ENCODE measurements around the gene ANKRD30A. TPM values are rescaled to one million over a fixed set of nuclear protein-coding genes. Genes with fewer than 3 reads are reported as not detected.
"Not testable (repeated sequence)": the region's sequence is repeated elsewhere in the genome, so short reads cannot be mapped to it uniquely, and the experiment has no call there.

Gene ANKRD30A
- total RNA-seq (not detected), polyA plus RNA-seq (0.02 TPM)
- long read RNA-seq, donor 1: 0 reads
- long read RNA-seq, donor 2: 0 reads
- long read RNA-seq, donor 3: 0 reads
- long read RNA-seq, donor 4: 0 reads

GRCh38 chr10:37125191-37125732 is at the start of gene ANKRD30A:
TSS of gene ANKRD30A (plus strand) at chr10:37125598. CDS start at chr10:37125788, 190 bp downstream.
- Histone ChIP-seq H3K9me3 (ENCODE audit: control insufficient read depth, low read length) (no peaks in the 10 kb centered on the region), H3K27ac (ENCODE audit: low read length) (no peak within 1 kb of the TSS), H3K4me3 (ENCODE audit: low read length) (no peak within 1 kb of the TSS), H3K4me1 (ENCODE audit: control insufficient read depth, insufficient read depth, low read length) (no peaks in the 10 kb centered on the region), H3K27me3 (ENCODE audit: control insufficient read depth, insufficient read depth) (no peaks in the 10 kb centered on the region)
- DNase-seq (no peak), ATAC-seq (no peak)
- WGBS: 88% methylated on average over 39 of the region's 39 CpGs
- intact Hi-C loops (cut with DNase I): no loop called here

DNA sequence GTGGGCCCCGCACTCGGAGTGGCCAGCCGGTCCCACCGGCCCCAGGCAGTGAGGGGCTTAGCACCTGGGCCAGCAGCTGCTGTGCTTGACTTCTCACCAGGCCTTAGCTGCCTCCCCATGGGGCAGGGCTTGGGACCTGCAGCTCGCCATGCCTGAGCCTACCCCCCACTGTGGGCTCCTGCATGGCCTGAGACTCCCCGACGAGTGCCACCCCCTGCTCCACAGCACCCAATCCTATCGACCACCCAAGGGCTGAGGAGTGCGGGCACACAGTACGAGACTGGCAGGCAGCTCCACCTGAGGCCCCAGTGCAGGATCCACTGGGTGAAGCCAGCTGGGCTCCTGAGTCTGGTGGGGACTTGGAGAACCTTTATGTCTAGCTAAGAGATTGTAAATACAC is 49.3 kb upstream of the ANKRD30A start:
- H3K27ac ChIP-seq (ENCODE audit: low read length); ATAC-seq; DNase-seq; intact Hi-C loops (cut with DNase I); H3K4me3 ChIP-seq (ENCODE audit: low read length); H3K9me3 ChIP-seq (ENCODE audit: control insufficient read depth, low read length); H3K4me1 ChIP-seq (ENCODE audit: control insufficient read depth, insufficient read depth, low read length); H3K27me3 ChIP-seq (ENCODE audit: control insufficient read depth, insufficient read depth): not testable (repeated sequence)
- 86% methylated on average over 10 of the region's 10 CpGs for WGBS

DNA sequence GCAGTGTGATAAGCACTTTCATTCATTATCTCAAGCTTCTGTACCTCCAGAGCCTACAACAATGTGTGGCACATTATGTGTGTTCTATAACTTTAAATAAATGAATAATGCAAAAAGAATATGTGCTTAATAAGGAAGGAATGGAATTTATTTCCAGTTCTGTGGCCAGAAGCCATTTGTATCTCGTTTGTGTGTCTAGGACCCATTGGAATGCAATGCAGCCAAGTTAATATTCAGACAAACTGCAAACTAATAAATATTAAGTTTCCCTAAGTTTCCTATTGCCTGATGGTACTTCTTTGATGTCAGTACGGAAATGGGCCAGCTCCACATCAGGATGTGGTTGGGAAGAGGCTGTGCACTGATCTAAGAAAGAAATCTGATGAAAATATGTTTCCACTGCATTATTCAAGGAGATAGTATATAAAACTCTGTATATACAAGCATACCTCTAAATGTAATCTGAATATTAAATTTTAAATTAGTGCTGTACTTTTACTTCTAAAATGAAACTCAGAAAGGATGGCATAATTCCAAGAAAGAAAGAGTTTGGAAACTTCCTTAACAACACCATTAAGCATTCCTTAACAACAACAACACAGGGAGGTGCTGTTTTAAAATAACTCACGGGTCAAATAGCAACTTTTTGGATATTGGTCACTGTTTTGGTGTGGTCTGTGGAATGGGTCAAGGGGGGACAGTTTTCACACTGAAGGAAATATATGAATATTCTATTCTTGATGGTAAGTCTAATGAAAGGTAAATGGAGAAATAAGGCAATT is 29.4 kb upstream of the ANKRD30A start:
- intact Hi-C loops (cut with DNase I): no loop called here
- Histone ChIP-seq H3K27me3 (ENCODE audit: control insufficient read depth, insufficient read depth) (no peaks in the 10 kb centered on the region), H3K4me3 (ENCODE audit: low read length) (no peak overlapping the region), H3K27ac (ENCODE audit: low read length) (no peak overlapping the region), H3K9me3 (ENCODE audit: control insufficient read depth, low read length) (no peaks in the 10 kb centered on the region), H3K4me1 (ENCODE audit: control insufficient read depth, insufficient read depth, low read length) (no peaks in the 10 kb centered on the region)
- 12% methylated on average over 3 of the region's 3 CpGs for WGBS
- DNase-seq (no peak), ATAC-seq (no peak)

- no peaks in the 10 kb centered on the region for H3K27me3 ChIP-seq (ENCODE audit: control insufficient read depth, insufficient read depth)
- DNase-seq (no peak), ATAC-seq (no peak)
- H3K4me1 ChIP-seq (ENCODE audit: control insufficient read depth, insufficient read depth, low read length): no peaks in the 10 kb centered on the region
- WGBS: 67% methylated on average over 3 of the region's 3 CpGs
- H3K4me3 ChIP-seq (ENCODE audit: low read length): no peak overlapping the region
- H3K27ac ChIP-seq (ENCODE audit: low read length): no peak overlapping the region
- no peaks in the 10 kb centered on the region for H3K9me3 ChIP-seq (ENCODE audit: control insufficient read depth, low read length)
- intact Hi-C loops (cut with DNase I): no loop called here
Observed at GRCh38 chr10:37101261-37101660, 24.1 kb upstream of the ANKRD30A start.

- intact Hi-C loops (cut with DNase I): no loop called here
- ATAC-seq: no peak
- Histone ChIP-seq H3K9me3 (ENCODE audit: control insufficient read depth, low read length) (no peaks in the 10 kb centered on the region), H3K4me3 (ENCODE audit: low read length) (no peak overlapping the region), H3K27ac (ENCODE audit: low read length) (no peak overlapping the region), H3K27me3 (ENCODE audit: control insufficient read depth, insufficient read depth) (no peaks in the 10 kb centered on the region), H3K4me1 (ENCODE audit: control insufficient read depth, insufficient read depth, low read length) (no peaks in the 10 kb centered on the region)
- 63% methylated on average over 1 of the region's 1 CpG for whole genome bisulfite sequencing
- DNase-seq: no peak
Observed at GRCh38 chr10:37109000-37109399, 16.4 kb upstream of the ANKRD30A start.

DNA sequence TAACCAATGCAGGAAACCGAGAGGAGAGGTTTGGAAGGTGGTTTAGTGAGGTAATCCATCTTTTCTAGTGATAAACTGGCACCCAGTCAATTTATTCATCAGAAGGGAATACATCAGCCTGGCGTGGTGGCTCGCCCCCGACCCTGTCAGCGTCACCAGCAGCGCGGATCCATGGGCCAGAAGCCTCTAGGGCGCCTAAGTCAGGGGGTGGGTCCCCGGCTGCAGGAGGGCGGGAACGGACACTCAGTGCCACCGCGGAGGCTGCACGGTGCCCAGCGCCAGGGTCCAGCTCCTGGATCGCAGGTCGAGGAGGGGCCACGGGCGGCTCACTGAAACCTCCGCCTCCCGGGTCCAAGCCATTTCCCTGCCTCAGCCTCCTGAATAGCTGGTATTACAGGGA is 866 bp upstream of the ANKRD30A start:
- intact Hi-C loops (cut with DNase I): no loop called here
- ATAC-seq (no peak), DNase-seq (no peak)
- Histone ChIP-seq H3K9me3 (ENCODE audit: control insufficient read depth, low read length) (no peaks in the 10 kb centered on the region), H3K27ac (ENCODE audit: low read length) (no peak overlapping the region), H3K27me3 (ENCODE audit: control insufficient read depth, insufficient read depth) (no peaks in the 10 kb centered on the region), H3K4me3 (ENCODE audit: low read length) (no peak overlapping the region), H3K4me1 (ENCODE audit: control insufficient read depth, insufficient read depth, low read length) (no peaks in the 10 kb centered on the region)
- WGBS: 93% methylated on average over 21 of the region's 21 CpGs

GRCh38 chr10:37125921-37126320 is 523 bp downstream of the ANKRD30A start:
- no peaks in the 10 kb centered on the region for H3K9me3 ChIP-seq (ENCODE audit: control insufficient read depth, low read length)
- H3K27ac ChIP-seq (ENCODE audit: low read length): no peak overlapping the region
- ATAC-seq (no peak), DNase-seq (no peak)
- intact Hi-C loops (cut with DNase I): no loop called here
- H3K27me3 ChIP-seq (ENCODE audit: control insufficient read depth, insufficient read depth): no peaks in the 10 kb centered on the region
- no peak overlapping the region for H3K4me3 ChIP-seq (ENCODE audit: low read length)
- no peaks in the 10 kb centered on the region for H3K4me1 ChIP-seq (ENCODE audit: control insufficient read depth, insufficient read depth, low read length)
- 94% methylated on average over 12 of the region's 12 CpGs for WGBS

DNA sequence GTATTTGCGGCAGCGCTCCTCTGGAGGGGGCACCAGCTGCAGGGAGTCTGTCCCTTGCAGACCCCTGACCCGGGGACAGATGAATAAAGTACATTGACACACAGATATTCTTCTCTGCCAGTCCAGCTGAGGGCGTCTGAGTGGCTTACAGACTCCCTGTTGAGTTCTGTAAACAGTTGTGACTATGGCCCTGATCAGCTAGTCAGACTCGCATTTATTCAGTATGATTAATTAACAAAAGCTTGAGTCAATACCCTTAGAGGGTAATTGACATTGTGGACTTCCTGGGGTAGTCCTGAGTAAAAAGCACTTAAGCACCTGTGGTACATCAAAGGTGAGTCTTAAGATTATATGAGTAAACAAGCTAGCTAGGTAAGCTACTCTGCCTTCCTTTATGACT is 21.0 kb downstream of the ANKRD30A start:
- H3K4me1 ChIP-seq (ENCODE audit: control insufficient read depth, insufficient read depth, low read length): no peaks in the 10 kb centered on the region
- H3K27me3 ChIP-seq (ENCODE audit: control insufficient read depth, insufficient read depth): no peaks in the 10 kb centered on the region
- intact Hi-C loops (cut with DNase I): no loop called here
- no peak overlapping the region for H3K4me3 ChIP-seq (ENCODE audit: low read length)
- no peaks in the 10 kb centered on the region for H3K9me3 ChIP-seq (ENCODE audit: control insufficient read depth, low read length)
- DNase-seq: no peak
- H3K27ac ChIP-seq (ENCODE audit: low read length): no peak overlapping the region
- no peak for ATAC-seq
- 18% methylated on average over 5 of the region's 5 CpGs for WGBS

DNA sequence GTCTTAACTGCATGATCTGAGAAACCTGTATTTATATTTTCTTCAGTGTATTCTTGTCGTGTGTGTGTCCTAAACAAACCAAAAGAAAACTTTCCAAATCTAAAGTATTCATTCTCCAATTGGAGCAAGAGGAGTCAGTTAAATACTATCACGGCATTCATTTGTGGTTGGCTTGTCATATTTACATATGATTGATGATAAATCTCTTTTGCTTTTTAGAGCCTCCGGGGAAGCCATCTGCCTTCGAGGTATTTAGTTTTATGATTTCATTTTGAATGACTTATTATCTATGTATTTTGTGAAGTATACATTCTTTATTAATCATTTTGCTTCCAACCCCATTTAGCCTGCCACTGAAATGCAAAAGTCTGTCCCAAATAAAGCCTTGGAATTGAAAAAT is 37.0 kb downstream of the ANKRD30A start:
- DNase-seq; H3K4me1 ChIP-seq (ENCODE audit: control insufficient read depth, insufficient read depth, low read length); ATAC-seq; H3K27ac ChIP-seq (ENCODE audit: low read length); H3K9me3 ChIP-seq (ENCODE audit: control insufficient read depth, low read length); intact Hi-C loops (cut with DNase I); H3K27me3 ChIP-seq (ENCODE audit: control insufficient read depth, insufficient read depth); H3K4me3 ChIP-seq (ENCODE audit: low read length): not testable (repeated sequence)
- WGBS: 66% methylated on average over 4 of the region's 4 CpGs

GRCh38 chr10:37171945-37172344 is 46.5 kb downstream of the ANKRD30A start:
- DNase-seq: not testable (repeated sequence)
- WGBS: 80% methylated on average over 13 of the region's 13 CpGs

DNA sequence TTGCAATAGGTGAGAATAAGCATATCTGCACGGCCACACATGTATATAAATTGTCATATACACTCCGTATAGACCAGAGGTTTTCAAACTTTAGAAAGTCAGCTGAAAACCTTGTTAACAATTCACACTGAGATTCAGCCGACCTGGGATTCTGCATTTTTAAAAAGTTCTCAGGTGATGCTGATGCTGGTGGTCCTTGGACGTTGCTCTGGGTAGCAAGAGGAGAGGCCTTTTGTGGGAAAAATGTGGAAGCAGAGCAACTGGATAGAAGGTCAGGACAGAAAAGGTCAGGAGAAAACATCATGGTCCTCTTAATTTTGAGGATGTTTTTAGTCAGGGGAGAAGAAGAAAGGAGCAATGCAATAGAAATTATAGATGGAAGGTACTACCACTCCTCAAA is 52.9 kb downstream of the ANKRD30A start:
- ATAC-seq; H3K4me1 ChIP-seq (ENCODE audit: control insufficient read depth, insufficient read depth, low read length); H3K27ac ChIP-seq (ENCODE audit: low read length); H3K9me3 ChIP-seq (ENCODE audit: control insufficient read depth, low read length); H3K27me3 ChIP-seq (ENCODE audit: control insufficient read depth, insufficient read depth); intact Hi-C loops (cut with DNase I); H3K4me3 ChIP-seq (ENCODE audit: low read length); DNase-seq: not testable (repeated sequence)
- 54% methylated on average over 4 of the region's 4 CpGs for WGBS

More at GRCh38 chr10:37171945-37172344, 46.5 kb downstream of the ANKRD30A start:
- H3K4me3 ChIP-seq (ENCODE audit: low read length); H3K9me3 ChIP-seq (ENCODE audit: control insufficient read depth, low read length); H3K4me1 ChIP-seq (ENCODE audit: control insufficient read depth, insufficient read depth, low read length); H3K27me3 ChIP-seq (ENCODE audit: control insufficient read depth, insufficient read depth); ATAC-seq; H3K27ac ChIP-seq (ENCODE audit: low read length); intact Hi-C loops (cut with DNase I): not testable (repeated sequence)
